ENCODE measurements around the gene UGT1A10.

DNA sequence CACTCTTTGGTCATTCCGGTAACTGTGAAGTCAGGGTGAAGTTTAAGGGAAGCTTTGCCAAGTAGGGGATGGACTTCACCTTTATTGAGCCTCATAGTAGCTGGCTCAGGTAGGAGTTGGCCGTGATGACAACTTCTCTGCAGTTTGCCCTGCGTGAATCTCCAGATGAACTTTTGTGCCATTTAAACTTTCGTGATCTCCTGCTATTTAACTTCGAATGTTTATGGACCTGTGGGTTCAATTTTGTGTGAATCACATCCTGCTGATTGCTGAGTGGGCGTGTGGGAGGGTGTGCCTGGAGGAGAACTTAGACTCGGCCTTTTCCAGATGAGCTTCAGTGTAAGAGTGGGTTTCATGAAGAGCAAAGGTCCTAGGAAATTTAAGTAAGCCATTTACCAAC lies 128.0 kb downstream of the UGT1A10 start:
- TF ChIP-seq, protein P1, sequence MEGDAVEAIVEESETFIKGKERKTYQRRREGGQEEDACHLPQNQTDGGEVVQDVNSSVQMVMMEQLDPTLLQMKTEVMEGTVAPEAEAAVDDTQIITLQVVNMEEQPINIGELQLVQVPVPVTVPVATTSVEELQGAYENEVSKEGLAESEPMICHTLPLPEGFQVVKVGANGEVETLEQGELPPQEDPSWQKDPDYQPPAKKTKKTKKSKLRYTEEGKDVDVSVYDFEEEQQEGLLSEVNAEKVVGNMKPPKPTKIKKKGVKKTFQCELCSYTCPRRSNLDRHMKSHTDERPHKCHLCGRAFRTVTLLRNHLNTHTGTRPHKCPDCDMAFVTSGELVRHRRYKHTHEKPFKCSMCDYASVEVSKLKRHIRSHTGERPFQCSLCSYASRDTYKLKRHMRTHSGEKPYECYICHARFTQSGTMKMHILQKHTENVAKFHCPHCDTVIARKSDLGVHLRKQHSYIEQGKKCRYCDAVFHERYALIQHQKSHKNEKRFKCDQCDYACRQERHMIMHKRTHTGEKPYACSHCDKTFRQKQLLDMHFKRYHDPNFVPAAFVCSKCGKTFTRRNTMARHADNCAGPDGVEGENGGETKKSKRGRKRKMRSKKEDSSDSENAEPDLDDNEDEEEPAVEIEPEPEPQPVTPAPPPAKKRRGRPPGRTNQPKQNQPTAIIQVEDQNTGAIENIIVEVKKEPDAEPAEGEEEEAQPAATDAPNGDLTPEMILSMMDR (IDR thresholded peaks at IDR 0.05): no peak
- TF ChIP-seq POLR2A (IDR thresholded peaks at IDR 0.05): no peak
